IPS-18a (cell line): ENCODE measurements around the gene TMPRSS13.
"Not testable (repeated sequence)": the region's sequence is repeated elsewhere in the genome, so short reads cannot be mapped to it uniquely, and the experiment has no call there.

ENCODE experiments used
- H3K27ac ChIP-seq: one replicate; pipeline ENCODE4 v1.5.1; 2013; ENCODE audit warnings: low read length
- H3K27me3 ChIP-seq: one replicate; pipeline ENCODE4 v1.6.1; 2013; ENCODE audit warnings: mild to moderate bottlenecking, low read length; ENCODE audit not compliant: control insufficient read depth, insufficient read depth
- H3K36me3 ChIP-seq: one replicate; pipeline ENCODE4 v1.6.1; 2013; ENCODE audit warnings: low read depth, low read length; ENCODE audit not compliant: control insufficient read depth
- H3K4me1 ChIP-seq: one replicate; pipeline ENCODE4 v1.6.1; 2013; ENCODE audit warnings: low read depth, low read length; ENCODE audit not compliant: control insufficient read depth
- H3K4me3 ChIP-seq: one replicate; pipeline ENCODE4 v1.5.1; 2013; ENCODE audit warnings: low read length
- H3K9ac ChIP-seq: one replicate; pipeline ENCODE4 v1.6.1; 2013; ENCODE audit warnings: mild to moderate bottlenecking, low read length, moderate library complexity
- H3K9me3 ChIP-seq: one replicate; pipeline ENCODE4 v1.6.1; 2013; ENCODE audit warnings: low read depth, low read length; ENCODE audit not compliant: control insufficient read depth

Gene TMPRSS13

DNA sequence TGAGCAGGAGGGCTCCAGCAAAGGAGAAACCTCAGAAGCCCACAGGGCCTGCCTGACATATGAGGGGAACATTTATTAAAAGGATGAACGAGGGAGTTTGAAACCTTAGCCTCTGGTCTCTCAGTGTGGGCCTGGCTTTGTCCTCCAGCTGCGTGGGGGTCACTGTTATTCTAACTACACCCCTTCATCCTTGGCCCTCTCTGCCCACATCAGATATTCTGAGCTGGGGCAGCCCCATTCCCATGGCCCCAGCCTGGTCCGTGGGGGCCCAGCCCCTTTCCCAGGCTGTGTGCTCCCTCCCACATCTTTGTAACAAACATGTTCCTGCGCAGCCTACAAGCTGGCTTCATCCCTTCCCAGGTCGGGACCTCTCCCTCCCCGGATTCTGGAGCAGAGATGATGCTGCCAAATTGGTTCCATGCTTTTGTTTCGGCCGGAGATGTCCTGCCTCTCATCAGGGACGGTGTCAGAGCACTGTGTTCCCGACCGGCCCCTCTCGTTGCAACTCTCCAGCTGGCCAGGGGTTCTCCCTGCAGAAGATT is 56.7 kb downstream of the TMPRSS13 start:
- Histone ChIP-seq H3K9me3 (no peaks in the 10 kb centered on the region), H3K4me1 (peaks cover 26% of the 10 kb centered on the region), H3K27me3 (peaks cover 19% of the 10 kb centered on the region), H3K9ac (no peak overlapping the region), H3K4me3 (no peak overlapping the region), H3K27ac (no peak overlapping the region), H3K36me3 (no peaks in the 10 kb centered on the region)

DNA sequence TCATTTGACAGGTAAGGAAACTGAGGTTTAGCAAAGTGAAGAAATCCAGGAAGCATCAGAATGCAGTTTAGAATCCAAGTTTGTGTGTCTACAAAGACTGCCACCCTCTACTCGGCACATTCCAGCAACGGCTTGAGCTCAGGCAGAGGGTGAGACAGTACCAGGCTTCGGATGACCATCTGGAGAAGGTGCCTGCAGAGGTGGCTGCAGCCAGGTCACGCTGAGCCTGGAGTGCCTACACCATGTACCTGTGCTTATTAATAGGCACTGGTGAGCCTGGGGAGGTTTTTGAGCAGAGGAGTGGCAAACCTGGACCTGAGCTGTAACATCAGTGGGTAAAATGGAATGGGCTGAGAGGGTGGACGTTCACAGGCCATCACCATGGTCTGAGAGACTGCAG is 57.4 kb downstream of the TMPRSS13 start:
- no peak overlapping the region for H3K9ac ChIP-seq
- H3K36me3 ChIP-seq: no peaks in the 10 kb centered on the region
- H3K4me1 ChIP-seq: peaks cover 20% of the 10 kb centered on the region
- no peak overlapping the region for H3K4me3 ChIP-seq
- H3K9me3 ChIP-seq: no peaks in the 10 kb centered on the region
- H3K27me3 ChIP-seq: peaks cover 13% of the 10 kb centered on the region
- no peak overlapping the region for H3K27ac ChIP-seq

DNA sequence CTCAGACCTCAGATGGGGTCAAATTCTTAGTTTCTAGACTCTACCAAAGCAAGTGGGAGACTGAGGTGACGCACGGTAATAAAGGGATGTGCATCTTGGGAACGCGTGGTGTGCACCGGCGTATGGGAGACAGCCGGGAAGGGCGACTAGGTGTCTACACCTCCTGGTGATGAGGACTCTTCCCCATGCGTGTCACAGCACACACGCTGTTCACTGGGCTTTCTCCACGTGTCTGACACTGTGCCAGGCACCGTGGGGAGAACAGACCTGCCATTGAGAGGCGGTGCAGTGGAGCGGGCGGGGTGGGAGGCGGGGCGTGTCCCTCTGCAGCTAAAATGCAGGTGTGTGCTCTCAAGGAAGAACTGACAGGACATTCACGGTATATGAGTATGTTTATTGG is 58.0 kb downstream of the TMPRSS13 start:
- Histone ChIP-seq H3K4me1 (peaks cover 20% of the 10 kb centered on the region), H3K27me3 (peaks cover 11% of the 10 kb centered on the region), H3K9ac (no peak overlapping the region), H3K9me3 (no peaks in the 10 kb centered on the region), H3K36me3 (no peaks in the 10 kb centered on the region), H3K27ac (no peak overlapping the region), H3K4me3 (no peak overlapping the region)

DNA sequence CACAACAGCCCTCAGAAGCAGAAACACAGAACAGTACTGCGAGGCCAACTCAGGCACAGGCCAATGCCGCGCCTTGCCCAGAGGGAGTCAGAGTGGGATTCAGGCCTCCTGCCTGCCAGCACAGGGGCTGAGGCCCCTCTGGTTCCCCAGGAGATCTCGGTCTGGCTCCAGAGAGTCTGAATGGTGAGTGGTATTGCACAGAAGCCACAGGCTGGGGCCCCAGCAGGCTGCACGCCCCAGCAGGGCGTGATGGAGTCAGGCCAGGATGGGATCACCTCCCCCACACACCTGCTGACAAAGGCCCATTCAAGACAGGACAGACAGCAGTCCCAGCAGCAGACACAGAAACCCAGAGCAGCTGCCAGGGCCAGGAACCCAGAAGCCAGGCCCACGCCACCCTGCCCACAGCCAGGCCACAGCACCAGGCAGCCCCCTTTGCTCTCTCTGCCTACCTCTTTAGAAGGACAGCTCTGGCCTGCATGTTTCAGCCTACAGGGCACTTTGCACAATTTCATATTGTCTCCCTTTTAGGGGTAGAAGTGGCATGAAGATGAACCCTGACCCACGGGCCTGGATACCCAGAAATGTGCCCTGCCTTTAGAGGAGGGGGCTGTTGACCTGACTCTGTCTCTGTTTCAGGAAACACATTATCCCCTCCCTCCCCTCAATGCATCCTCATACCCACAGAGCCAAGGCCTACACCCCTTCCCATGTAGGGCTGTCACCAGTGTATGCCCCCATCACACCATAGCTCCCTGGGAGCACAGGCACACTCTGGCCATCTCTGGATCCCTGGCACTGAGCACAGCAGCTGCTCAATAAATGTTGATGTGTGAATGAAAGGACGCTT is 58.9 kb downstream of the TMPRSS13 start:
- H3K27ac ChIP-seq: no peak overlapping the region
- H3K4me1 ChIP-seq: peaks cover 20% of the 10 kb centered on the region
- no peak overlapping the region for H3K9ac ChIP-seq
- H3K4me3 ChIP-seq: no peak overlapping the region
- no peaks in the 10 kb centered on the region for H3K36me3 ChIP-seq
- no peaks in the 10 kb centered on the region for H3K9me3 ChIP-seq
- peaks cover 3% of the 10 kb centered on the region for H3K27me3 ChIP-seq

DNA sequence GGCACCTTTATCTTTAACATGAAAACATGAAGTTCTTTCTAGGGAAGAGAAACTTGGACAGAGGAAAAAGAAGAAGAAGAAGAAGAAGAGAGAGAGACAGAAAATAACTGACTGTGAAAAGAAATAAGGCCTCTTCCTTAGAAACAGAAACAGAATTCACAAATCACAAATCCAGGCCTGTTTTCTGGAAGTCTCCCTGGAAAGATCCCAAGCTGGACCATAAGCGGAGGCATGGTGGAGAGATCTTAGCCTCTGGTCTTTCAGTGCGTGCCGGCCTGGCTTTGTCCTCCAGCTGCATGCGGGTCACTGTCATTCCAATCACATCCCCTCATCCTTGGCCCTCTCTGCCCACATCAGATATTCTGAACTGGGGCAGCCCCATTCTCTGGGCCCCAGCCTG is 59.6 kb downstream of the TMPRSS13 start:
- Histone ChIP-seq H3K4me1 (peaks cover 14% of the 10 kb centered on the region), H3K4me3 (no peak overlapping the region), H3K9me3 (no peaks in the 10 kb centered on the region), H3K9ac (no peak overlapping the region), H3K27me3 (no peaks in the 10 kb centered on the region), H3K27ac (no peak overlapping the region), H3K36me3 (no peaks in the 10 kb centered on the region)

DNA sequence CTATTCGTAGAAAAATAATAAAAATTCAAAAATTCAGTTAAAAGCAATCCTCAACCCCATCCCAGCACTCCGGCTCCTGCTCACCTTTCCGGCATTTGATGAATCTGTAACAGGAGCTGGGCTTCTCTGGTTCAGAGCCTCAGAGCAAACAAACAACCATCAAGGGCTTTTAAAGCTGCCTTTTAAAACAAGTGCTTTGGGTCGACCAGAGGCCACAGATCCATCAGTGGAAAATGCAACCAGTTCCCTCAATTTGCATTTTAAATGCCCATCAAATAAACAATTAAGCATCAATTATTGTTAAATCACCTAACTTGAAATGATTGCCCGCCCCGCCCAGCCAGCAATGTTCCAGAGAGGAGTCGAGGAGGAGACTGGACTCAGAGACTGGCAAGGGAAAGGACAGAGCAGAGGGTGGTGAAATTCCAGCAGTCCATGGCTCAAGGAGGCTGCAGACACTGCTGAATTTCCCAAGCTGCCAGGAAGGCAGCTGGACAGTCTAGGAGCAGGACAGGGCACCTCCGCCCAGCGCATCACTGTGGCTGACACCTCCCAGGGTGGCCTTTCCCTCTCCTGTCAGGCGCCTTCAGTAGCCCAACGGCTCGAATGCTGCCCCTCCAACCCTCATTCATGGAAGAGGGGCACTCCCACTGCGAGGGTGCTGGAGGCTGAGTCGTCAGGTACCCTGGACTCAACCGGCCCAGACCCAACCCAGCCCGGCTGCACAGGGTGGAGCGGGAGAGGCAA is 60.2 kb downstream of the TMPRSS13 start:
- no peak overlapping the region for H3K4me3 ChIP-seq
- H3K9ac ChIP-seq: no peak overlapping the region
- no peaks in the 10 kb centered on the region for H3K27me3 ChIP-seq
- H3K27ac ChIP-seq: no peak overlapping the region
- H3K4me1 ChIP-seq: peaks cover 14% of the 10 kb centered on the region
- no peaks in the 10 kb centered on the region for H3K9me3 ChIP-seq
- no peaks in the 10 kb centered on the region for H3K36me3 ChIP-seq

DNA sequence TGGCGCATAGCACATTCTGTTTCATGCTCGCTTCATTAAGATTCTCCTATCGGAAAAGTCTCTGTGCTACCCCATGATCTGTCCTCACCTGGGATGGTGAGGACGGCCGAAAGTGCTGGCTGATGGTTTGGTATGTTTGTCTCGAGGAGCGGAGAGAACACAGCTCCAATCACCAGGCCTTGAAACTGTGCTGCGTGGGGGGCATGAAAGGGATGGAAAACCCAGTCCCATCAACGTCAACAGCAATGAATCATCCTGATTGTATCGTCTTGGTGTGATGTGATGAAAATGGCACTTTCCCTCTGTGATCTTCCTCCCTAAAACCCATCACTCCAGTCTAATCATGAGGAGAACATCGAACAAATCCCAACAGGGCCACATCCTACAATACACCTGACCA is 61.1 kb downstream of the TMPRSS13 start:
- H3K27me3 ChIP-seq: no peaks in the 10 kb centered on the region
- H3K36me3 ChIP-seq: no peaks in the 10 kb centered on the region
- peaks cover 14% of the 10 kb centered on the region for H3K4me1 ChIP-seq
- H3K9me3 ChIP-seq: no peaks in the 10 kb centered on the region
- no peak overlapping the region for H3K9ac ChIP-seq
- H3K4me3 ChIP-seq: no peak overlapping the region
- H3K27ac ChIP-seq: no peak overlapping the region

DNA sequence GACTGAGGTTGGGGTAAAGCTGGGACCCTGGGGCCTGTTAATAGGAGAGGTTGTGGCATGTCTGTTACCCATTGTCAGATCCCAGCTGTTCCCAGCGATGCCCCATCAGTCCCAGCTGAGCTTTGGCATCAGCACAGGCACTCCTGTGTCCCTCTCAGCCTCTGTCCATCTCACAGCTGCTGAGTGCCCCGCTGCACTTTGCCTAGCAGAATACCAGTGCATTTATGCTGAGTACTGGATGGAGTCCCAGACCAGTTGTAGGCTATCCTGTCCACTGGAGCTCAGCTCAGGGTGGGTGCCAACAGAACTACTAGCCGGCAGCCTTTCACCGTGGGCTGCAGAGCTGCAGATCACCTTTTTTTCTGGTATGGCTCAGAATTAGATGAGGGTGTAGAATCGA is 62.7 kb downstream of the TMPRSS13 start:
- Histone ChIP-seq H3K4me3 (no peak overlapping the region), H3K9ac (no peak overlapping the region)

DNA sequence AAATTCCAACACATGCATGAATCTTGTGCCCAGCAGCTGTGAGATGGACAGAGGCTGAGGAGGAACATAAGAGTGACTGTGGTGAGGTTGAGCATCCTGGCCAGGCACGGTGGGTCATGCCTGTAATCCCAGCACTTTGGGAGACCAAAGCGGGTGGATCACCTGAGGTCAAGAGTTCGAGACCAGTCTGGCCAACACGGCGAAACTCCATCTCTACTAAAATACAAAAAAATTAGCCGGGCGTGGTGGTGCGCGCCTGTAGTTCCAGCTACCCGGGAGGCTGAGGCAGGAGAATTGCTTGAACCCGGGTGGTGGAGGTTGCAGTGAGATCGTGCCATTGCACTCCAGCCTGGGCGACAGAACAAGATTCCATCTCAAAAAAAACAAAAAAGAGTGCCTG is 63.7 kb downstream of the TMPRSS13 start:
- H3K4me1 ChIP-seq: peaks cover 25% of the 10 kb centered on the region
- H3K9me3 ChIP-seq, H3K27ac ChIP-seq, H3K4me3 ChIP-seq, H3K36me3 ChIP-seq, H3K27me3 ChIP-seq, H3K9ac ChIP-seq: not testable (repeated sequence)

More for the DNA sequence above, 62.7 kb downstream of the TMPRSS13 start:
- no peaks in the 10 kb centered on the region for H3K9me3 ChIP-seq
- no peak overlapping the region for H3K27ac ChIP-seq
- H3K4me1 ChIP-seq: peaks cover 19% of the 10 kb centered on the region
- H3K27me3 ChIP-seq: no peaks in the 10 kb centered on the region
- no peaks in the 10 kb centered on the region for H3K36me3 ChIP-seq

DNA sequence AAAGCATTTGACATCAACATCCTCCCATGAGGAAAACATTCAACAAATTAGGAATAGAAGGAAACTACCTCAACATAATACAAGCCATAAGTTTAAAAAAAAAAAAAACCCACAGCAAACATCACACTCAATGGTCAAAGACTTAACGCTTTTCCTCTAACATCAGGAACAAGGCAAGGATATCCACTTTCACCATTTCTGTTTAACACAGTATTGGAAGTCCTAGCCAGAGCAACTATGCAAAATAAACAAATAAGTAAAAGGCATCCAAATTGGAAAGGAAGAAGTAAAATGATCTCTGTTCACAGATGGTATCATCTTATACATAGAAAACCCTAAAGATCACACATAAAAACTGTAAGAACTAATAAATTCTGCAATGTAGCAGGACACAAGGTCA is 65.8 kb downstream of the TMPRSS13 start:
- no peak overlapping the region for H3K27ac ChIP-seq
- H3K9me3 ChIP-seq: no peaks in the 10 kb centered on the region
- no peak overlapping the region for H3K9ac ChIP-seq
- no peak overlapping the region for H3K4me3 ChIP-seq
- peaks cover 11% of the 10 kb centered on the region for H3K4me1 ChIP-seq
- H3K36me3 ChIP-seq: no peaks in the 10 kb centered on the region
- no peaks in the 10 kb centered on the region for H3K27me3 ChIP-seq

DNA sequence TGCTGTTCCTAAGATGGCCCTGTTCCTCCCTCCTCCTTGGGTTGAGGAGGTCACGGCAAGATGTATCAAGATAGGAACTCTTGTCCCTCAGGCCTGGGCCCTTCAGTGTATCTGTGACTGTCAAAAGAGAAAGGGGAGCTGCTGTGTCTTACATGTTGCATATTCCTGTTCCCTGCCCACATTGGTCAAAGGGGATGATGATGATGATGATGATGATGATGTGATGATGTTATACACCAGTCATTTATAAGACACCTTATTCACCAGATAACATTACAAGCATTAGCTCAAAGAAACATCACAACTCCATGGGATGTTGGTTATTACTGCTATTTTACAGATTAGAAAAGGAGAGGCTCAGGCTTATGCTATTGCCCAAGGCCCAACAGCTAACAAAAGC is 66.4 kb downstream of the TMPRSS13 start:
- Histone ChIP-seq H3K36me3 (no peaks in the 10 kb centered on the region), H3K4me3 (no peak overlapping the region), H3K4me1 (peaks cover 11% of the 10 kb centered on the region), H3K27me3 (no peaks in the 10 kb centered on the region), H3K27ac (no peak overlapping the region), H3K9ac (no peak overlapping the region), H3K9me3 (no peaks in the 10 kb centered on the region)
